ENCODE measurements around the gene FAM209B. TPM values are rescaled to one million over a fixed set of nuclear protein-coding genes. Genes with fewer than 3 reads are reported as not detected.
A peak's percentile ranks its signal among the peaks of the same experiment; 100 is the strongest.
"Not testable (repeated sequence)": the region's sequence is repeated elsewhere in the genome, so short reads cannot be mapped to it uniquely, and the experiment has no call there.

The FAM209B gene, protein sequence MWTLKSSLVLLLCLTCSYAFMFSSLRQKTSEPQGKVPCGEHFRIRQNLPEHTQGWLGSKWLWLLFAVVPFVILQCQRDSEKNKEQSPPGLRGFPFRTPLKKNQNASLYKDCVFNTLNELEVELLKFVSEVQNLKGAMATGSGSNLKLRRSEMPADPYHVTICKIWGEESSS
- not detected in 2 replicates for total RNA-seq (2014; rRNA removed; shearing (Covaris generic))

DNA sequence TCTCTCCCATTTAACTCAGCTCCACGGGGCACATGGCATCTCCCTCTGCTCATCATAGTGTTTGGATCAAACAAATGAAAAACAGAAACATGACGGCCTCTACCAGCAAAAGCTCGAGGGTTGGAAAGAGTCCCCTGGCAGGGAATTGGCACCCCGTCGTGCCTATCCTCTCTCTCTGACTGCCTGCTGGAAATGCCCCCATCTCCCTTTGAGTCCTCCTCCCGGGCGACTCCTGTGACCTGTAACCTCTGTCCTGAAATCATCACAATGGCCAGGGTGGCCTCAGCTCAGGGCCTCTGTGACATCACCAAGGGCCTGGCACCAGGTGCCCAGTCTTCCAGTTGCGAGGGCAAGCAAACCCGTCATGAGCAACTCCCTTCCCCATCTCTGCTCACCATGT is at the start of gene FAM209B:
Gene FAM209B, plus strand, starts transcription at position 301 of the 400 bp plus-strand sequence. Its CDS starts 96 bp downstream, at position 397.
- DNase-seq (ENCODE audit: low spot score) = not testable (repeated sequence)

DNA sequence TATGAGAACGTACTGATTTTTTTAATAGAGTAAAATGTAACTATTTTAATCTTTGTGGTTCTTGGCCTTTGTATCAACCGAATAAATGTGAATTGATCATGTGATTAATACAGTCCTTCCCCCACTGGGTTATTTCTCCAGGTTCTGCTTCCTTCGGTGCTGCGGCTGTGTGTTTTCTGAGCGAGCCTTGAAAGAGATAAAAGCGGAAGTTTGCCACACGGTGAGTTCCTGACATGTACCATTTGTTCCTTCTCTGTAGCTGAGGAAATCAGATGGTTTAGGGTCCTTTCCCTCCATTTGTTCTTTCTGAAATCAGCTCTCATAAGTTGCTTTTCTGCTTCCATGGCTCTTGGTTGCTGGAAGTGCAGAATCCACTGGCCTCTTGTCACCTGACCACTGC is 49.1 kb upstream of the FAM209B start:
- DNase-seq (ENCODE audit: low spot score) = no peak

DNA sequence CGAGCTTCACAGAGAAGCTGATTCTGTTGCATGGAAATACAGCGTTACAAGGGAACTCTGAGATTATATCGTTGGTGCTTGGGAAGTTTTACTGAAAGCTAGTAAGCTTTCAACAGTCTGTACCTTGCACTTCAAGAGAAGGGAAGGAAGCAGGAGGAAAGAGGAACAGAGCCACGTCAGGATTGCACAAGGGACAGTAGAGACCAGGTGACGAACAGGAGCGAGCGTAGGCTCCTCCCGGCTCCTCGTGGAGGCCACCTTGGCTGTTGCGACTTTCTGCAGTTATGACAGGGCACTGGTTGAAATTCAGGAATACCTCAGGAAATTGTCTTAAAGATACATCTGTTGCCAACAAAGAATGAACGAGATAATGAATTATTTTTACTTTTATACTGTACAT is 45.8 kb upstream of the FAM209B start:
- DNase-seq (ENCODE audit: low spot score) = no peak

DNA sequence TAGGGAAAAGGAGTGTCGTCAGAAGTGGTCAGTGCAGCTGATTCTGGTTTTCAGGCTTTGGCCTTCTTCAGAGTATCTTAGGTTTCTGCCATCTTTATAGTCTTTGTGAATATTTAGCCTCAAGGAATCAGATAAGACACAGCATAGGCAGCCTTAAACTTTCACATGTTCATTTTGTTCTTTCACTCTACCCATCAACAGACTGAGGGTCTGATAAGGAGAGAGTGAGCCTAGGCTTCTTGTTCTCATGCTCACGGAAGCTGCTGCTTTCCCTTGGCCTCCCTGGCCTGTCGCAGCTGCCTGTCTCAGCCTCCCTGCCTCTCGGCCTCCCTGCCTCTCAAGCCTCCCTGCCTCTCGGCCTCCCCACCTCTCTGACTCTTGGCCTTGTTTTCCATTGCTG is 44.5 kb upstream of the FAM209B start:
- DNase-seq (ENCODE audit: low spot score) = no peak

DNA sequence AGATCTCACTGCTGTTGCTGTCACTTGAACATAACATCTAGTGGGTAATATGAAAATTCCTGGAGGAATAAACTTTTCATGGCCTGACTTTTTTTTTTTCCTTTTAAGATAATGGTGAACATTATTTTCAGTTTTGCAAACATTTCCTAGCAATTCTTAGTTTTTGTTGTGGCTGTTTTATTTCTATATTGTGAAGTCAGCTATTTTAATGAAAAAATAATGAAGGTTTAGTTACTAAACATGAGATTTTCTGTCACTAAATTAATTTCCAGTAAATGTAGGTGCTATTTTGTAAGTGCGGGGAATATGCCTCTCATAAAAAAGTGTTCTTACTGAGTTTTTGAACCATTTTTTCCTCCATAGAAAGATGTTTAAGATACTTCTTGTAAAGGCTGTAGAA is 31.9 kb upstream of the FAM209B start:
- no peak for DNase-seq (ENCODE audit: low spot score)

DNA sequence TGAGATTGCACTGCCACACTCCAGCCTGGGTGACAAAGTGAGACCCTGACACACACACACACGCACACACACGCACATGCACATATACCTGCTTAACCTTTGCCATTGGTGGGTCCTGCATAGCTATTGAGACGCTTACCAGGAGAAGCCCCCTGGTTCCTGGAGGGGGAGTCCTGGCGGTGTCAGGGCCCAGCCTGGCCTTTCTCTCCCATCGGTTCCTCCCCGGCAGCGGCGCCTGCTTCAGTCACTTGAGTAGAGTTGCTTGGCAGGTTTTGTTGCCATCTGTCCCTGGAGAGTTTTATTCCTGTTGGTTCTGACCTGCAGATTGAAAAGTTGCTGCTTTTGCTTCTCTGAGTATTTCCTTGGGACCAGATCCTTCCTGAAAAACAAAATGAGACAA is 29.1 kb upstream of the FAM209B start:
- no peak for DNase-seq (ENCODE audit: low spot score)

DNA sequence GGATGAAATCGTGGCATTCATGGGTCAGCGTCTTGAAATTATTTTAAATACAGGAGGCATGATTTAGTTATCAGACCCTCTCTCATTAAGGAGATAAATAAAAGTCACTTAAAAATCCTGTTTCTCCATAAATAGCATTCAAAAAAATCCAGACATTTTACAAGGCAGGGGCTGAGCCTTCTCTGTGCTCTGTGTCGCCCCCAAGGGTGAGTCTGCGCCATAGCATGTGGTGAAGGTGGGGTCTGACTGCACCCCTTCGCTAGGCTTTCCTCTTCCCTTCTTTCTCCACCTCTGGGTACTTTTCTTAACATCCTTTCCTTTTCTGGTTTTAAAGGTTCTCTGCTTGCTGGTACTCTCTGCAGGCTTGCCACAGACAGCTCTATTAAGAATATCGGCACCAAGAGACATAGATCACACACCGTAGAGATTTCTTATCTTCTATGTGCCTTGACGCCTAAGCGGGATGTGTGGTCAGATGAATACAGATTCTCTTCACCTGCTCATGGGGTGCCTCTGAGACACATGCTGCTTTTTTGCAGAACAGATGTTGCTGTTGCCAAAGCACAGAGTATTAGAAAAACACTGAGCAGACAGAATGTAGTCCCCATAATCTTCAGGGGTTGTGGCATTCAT is 28.6 kb upstream of the FAM209B start:
- peak; percentile 12 for DNase-seq (ENCODE audit: low spot score)

DNA sequence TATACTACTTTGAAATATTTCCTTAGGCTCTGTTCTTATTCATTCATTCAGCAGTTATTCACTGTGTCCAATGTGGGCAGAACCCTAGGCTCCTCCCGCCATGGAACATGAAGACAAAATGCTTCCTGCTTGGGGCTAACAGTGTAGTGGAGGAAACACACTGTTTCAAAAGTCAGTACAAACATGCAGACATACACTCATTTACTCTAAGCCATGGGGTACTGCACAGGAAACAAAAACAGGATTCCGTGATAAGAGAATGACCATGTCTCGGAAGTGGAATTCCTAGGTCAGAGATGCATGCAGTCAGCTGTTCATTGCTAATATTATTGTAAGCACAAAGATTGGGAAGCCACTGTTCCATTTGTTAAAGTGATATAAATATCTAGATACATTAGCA is 26.9 kb upstream of the FAM209B start:
- no peak for DNase-seq (ENCODE audit: low spot score)

DNA sequence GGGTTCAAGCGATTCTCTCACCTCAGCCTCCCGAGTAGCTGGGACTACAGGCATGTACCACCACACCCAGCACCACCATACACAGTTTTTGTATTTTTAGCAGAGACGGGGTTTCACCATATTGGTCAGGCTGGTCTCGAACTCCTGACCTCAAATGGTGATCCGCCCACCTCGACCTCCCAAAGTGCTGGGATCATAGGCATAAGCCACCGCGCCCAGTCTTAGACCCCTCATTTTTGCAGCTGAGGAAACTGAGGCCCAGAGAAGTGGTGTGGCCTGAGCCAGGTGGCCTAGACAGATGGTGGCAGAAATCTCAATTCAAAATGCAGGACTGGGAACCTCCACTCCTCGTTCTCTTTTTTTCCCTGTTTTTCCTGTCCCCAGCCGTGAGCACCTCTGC is 21.1 kb upstream of the FAM209B start:
- DNase-seq (ENCODE audit: low spot score) = no peak

DNA sequence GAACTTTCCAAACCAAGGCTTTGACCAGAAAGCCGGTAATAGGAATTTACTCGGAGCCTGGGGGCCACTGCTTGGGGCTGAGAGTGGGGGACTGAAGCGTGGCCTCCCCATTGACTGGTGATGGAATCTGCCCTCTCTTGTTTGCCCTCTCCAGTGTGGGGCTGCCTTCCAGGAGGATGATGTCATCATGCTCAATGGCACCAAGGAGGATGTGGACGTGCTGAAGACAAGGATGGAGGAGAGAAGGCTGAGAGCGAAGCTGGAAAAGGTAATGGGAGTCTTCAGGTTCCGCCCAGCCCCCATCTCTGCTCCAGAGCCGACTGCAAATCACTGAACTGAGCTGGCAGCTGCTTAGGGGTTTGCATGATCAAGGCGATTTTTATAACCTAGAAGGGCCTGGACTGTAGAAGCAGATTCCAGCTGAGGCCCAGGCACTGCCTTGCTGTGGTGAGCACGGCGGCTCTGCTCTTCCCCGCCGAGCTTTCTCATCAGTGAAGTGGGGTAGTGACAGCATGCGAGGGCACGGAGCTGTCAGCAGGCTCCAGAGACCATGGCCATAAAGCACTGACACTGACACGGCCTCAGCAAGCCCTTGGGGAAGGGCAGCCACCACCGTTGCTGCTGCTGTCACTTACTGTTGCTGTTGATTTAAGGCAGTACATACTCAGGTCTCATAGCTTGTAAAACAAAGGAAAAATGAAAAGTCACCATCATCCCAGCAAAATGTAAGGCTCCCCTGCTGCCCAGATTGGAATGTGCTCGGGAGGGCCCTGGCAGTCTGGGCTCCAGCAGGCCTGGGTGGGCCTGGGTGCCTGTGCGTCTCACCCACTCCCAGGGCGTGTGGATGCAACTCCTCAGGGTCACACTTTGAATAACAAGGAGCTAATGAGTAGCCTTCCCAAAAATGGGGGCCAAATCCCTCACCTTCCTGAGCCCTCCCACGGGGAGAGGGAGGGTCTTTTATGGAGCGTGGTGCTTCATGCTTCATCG is 19.6 kb upstream of the FAM209B start:
- DNase-seq (ENCODE audit: low spot score) = no peak

DNA sequence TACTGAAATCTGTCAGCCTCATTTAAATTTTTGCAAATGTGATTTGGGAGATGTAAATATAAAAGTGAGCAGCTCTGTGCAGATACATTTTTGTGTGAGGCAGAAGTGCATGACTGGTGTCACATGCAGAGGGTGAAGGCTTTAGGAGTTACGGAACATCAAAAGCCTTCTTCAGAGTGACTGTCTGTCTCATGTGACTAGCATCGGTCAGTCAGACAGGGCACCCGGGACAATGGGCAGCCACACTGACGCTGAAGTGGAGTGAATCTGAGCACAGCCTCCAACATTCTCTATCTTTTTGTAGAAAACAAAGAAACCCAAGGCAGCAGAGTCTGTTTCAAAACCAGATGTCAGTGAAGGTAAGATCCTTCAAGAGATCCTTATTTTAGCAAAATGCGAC is 16.4 kb upstream of the FAM209B start:
- DNase-seq (ENCODE audit: low spot score) = no peak

DNA sequence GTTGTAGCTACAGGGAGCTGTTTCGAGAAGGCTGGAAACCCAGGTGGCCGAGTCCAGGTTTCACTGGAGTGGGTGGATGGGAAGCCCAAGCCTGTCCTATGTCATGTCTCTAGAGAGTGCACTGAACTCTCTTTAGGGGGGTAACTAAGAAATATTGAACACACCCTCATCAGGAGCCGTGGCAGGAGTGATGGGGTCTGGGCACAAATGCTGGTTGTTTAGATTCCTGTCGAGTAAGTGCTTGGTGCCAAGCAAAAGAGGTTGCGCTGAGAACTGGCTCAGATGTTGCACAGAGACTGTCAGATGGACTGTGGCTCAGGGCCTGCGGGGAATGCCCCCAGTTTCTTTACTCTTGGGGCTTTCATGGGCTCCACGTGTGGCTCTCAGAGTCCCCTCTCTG is 15.8 kb upstream of the FAM209B start:
- DNase-seq (ENCODE audit: low spot score) = no peak

DNA sequence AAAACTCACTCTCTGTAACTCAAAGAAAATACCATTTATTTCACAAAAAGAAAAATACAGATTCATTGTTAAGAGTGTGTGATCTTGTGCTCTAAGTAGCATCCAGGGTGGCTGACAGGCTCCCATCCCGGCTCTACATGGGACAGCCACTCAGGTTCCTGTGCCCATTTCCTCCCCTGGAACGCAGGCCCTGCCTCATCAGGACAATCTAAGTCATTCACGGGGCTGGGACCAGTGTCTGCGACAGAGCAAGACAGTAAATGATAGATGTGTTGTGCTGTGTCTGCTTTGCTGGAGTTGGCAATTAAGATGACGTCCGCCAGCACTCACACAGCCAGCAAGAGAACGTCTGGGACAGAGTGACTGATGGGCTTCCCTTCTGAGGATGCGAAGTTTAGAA is 15.4 kb upstream of the FAM209B start:
- DNase-seq (ENCODE audit: low spot score) = no peak

DNA sequence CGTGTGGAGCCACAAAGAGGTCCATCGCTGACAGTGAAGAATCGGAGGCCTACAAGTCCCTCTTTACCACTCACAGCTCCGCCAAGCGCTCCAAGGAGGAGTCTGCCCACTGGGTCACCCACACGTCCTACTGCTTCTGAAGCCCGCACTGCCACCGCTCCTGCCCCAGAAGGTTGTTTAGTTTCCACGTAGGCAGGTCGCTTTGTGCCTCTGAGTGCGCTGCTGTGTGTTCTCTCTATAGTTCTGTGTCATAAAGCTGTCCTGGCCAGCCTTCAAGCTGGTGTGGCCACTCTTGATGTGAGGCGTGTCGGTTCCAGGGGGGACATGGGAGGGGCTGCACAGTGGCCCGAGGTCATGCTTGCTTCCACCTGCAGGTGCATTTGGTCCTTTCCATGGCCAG is 14.9 kb upstream of the FAM209B start:
- DNase-seq (ENCODE audit: low spot score) = no peak

DNA sequence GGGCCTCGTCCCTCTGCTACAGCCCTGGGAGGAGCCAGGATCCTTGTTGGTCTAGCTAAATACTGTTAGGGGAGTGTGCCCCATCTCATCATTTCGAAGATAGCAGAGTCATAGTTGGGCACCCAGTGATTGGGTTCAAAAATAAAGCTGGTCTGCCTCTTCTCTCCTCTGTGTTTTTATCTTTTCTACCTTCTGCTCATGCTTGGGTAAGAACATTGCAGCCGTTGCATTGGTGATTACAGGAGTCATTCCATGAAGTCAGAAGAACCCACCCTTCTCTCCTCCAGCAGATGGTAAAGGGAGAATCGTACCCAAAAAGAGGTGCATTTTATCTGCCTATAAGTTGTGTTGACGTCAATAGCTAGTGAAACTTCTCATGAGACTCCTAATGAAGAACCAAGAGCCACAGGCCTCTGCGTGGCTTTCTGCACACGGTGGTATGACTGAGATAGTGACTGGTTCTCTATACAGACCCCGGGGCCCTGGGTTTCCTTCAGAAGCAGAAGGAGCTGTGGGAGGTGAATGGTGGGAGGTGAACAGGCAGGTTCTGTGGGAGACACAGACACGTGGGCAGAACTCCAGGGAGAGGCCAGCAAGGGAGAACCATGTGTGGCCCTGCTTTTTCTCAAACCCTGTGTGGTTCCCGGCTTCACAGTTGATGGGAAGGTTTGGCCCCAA is 14.2 kb upstream of the FAM209B start:
- no peak for DNase-seq (ENCODE audit: low spot score)

DNA sequence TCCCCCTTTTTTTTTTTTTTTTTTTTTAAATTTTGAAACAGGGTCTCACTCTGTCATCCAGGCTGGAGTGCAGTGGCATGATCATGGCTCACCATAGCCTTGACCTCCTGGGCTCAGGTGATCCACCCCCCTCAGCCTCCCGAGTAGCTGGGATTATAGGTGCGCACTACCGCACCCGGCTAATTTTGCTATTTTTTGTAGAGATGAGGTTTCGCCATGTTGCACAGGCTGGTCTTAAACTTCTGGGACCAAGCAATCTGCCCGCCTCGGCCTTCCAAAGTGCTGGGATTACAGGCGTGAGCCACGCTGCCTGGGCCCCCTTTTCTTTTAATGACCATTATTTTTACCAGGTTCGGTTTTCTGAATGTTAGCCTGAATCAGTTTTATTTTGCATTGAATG is 13.5 kb upstream of the FAM209B start:
- DNase-seq (ENCODE audit: low spot score) = no peak

DNA sequence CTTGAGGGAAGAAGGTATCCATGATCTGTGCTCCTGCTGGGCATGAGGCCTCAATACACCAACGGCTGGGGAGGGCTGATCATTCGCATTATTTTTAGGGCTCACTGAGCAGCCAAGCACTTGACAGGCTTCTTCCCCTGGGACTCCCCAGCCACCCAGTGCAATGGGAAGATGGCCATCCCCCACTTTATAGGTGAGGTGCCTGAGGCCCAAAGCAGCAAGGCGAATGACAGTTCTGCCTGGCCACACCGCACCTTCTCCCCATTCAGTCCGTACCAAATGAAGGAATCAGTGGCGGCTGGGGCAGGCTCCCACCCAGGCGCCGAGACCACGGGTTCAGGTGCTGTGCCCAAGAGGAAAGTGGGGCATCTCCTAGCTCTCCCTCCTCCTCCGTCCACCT is 12.9 kb upstream of the FAM209B start:
- no peak for DNase-seq (ENCODE audit: low spot score)

DNA sequence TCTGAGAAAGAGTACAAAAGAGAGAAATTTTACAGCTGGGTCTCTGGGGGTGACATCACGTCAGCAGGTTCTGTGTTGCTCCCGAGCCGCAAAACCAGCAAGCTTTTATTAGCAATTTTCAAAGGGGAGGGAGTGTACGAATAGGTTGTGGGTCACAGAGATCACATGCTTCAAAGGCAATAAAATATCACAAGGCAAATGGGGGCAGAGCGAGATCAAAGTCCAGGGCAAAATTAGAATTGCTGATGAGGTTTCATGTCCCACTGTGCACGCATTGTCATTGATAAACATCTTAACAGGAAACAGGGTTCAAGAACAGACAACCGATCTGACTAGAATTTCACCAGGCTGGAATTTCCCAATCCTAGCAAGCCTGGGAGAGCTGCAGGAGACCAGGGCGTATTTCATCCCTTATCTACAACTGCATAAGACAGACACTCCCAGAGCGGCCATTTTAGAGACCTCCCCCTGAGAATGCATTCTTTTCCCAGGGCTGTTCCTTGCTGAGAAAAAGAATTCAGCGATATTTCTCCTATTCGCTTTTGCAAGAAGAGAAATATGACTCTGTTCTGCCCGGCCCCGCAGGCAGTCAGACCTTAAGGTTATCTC is 12.2 kb upstream of the FAM209B start:
- not testable (repeated sequence) for DNase-seq (ENCODE audit: low spot score)

DNA sequence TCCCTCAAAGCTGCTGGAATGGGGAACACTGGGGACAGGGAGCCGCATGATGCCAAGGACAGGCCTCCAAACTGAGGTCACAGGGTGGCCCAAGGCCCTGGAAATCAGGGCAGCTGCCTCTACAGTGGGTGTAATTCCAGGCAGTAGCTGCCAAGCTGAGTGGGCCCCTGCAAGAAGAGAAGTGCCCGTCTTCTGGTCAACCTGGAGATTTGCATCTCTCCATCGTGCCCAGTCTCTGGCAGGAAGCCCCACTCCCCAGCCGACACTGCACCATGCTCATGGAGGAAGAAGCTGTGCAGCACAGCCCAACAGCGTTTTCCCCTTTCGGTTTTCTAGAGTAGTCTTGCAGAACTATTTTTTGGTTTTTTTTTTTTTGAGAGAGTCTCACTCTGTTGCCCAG is 10.7 kb upstream of the FAM209B start:
- DNase-seq (ENCODE audit: low spot score) = no peak

DNA sequence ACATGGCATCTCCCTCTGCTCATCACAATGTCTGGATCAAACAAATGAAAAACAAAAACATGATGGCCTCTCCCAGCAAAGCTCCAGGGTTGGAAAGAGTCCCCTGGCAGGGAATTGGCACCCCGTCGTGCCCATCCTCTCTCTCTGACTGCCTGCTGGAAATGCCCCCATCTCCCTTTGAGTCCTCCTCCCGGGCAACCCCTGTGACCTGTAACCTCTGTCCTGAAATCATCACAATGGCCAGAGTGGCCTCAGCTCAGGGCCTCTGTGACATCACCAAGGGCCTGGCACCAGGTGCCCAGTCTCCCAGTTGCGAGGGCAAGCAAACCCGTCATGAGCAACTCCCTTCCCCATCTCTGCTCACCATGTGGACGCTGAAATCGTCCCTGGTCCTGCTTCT is 8.6 kb upstream of the FAM209B start, which contains the start of gene FAM209A:
Gene FAM209A, plus strand, starts transcription at position 301 of the 400 bp plus-strand sequence. Its CDS starts 65 bp downstream, at position 366.
- not testable (repeated sequence) for DNase-seq (ENCODE audit: low spot score)

DNA sequence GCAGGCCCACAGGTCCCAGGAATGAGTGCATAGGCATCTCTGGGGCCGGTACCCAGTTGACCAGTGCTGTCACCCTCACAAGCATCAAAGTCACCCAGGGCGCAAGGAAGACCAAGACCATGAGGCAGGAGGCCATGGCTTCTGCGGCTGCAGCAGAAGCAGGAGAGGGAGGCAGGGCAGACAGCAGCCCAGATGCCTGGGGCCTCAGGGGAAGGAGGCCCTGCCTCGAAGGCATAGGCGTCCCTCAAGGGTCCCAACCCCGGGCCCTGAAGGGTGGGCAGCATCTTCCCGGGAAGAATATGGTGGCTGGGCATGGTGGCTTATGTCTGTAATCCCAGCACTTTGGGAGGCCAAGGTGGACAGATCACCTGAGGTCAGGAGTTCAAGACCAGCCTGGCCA is 5.5 kb upstream of the FAM209B start:
- no peak for DNase-seq (ENCODE audit: low spot score)
